Activated CD4-positive, alpha-beta T cell treated with anti-CD3 and anti-CD28 coated beads, Interleukin-2, amount 50 U/mL, for 48 hours (primary cell): ENCODE measurements around the gene BRD4.

Experiments
- DNase-seq, 2 experiments: peaks; one replicate each; pipeline ENCODE4 v3.0.0-alpha.2; 2020

BRD4 gene

GRCh38 chr19:15222738-15223648 lies 109.3 kb downstream of the BRD4 start:
- DNase-seq, result peak; percentile 78 to 84

GRCh38 chr19:15220833-15221232 lies 111.5 kb downstream of the BRD4 start:
- no peak for DNase-seq

- no peak for DNase-seq
These were observed 113.8 kb downstream of the BRD4 start for GRCh38 chr19:15218501-15218900.

- DNase-seq, result no peak
These were observed 116.0 kb downstream of the BRD4 start for GRCh38 chr19:15216363-15216762.

- no peak for DNase-seq
These were observed 118.5 kb downstream of the BRD4 start for GRCh38 chr19:15213715-15214381.

- no peak for DNase-seq
These were observed 119.6 kb downstream of the BRD4 start for GRCh38 chr19:15212711-15213110.

GRCh38 chr19:15210323-15210781 lies 122.0 kb downstream of the BRD4 start:
- no peak for DNase-seq

GRCh38 chr19:15201374-15202023 lies 130.8 kb downstream of the BRD4 start:
- DNase-seq, result no peak

- no peak for DNase-seq
These were observed 131.6 kb downstream of the BRD4 start, which contains the start of gene NOTCH3 for GRCh38 chr19:15200553-15201364. Gene NOTCH3, minus strand, starts transcription at chr19:15200995. Its CDS starts 90 bp downstream, at chr19:15200905.

GRCh38 chr19:15199661-15200552 lies 132.4 kb downstream of the BRD4 start:
- DNase-seq, result no peak

- no peak for DNase-seq
These were observed 133.2 kb downstream of the BRD4 start for GRCh38 chr19:15198951-15199660.

- DNase-seq, result no peak
These were observed 134.4 kb downstream of the BRD4 start for GRCh38 chr19:15197942-15198341.

- DNase-seq, result no peak
These were observed 134.9 kb downstream of the BRD4 start for GRCh38 chr19:15197275-15197941.

- DNase-seq, result no peak
These were observed 135.9 kb downstream of the BRD4 start for GRCh38 chr19:15196360-15197005.

GRCh38 chr19:15195371-15196334 lies 136.7 kb downstream of the BRD4 start:
- DNase-seq, result no peak

GRCh38 chr19:15194938-15195337 lies 137.4 kb downstream of the BRD4 start:
- no peak for DNase-seq

- no peak for DNase-seq
These were observed 140.4 kb downstream of the BRD4 start for GRCh38 chr19:15191982-15192381.

- no peak for DNase-seq
These were observed 140.8 kb downstream of the BRD4 start for GRCh38 chr19:15191514-15191913.
